WTC11 (cell line): Measurements from ENCODE around the gene TRABD2A. TPM values are rescaled to one million over a fixed set of nuclear protein-coding genes. Genes with fewer than 3 reads are reported as not detected.

Source experiments
- ATAC-seq: fragments of 200-7000 bp; cut with Tn5 transposase; 2 replicates; pipeline ENCODE4 v1.10.0; 2021; ENCODE audit warnings: mild to moderate bottlenecking, moderate library complexity
- Bru-seq: library from RNA; stranded (reverse); fragments of 400-500 nt; gene quantifications from one replicate; lab custom pipeline; 2021; lab: Mats Ljungman, UMichigan
- CTCF ChIA-PET: fragments of 300-600 bp; sonication (Branson Sonifier 250); formaldehyde crosslinking; loops from one replicate; lab custom pipeline; 2021; ENCODE audit warnings: antibody characterized with exemption; lab: Charles Lee
- POLR2A ChIA-PET: fragments of 350-600 bp; sonication (Branson Sonifier 250); formaldehyde crosslinking; loops from one replicate; lab custom pipeline; 2021; ENCODE audit warnings: antibody characterized with exemption; lab: Charles Lee
- DNase-seq: peaks from one replicate; pipeline ENCODE4 v3.0.0; 2021; ENCODE audit warnings: low spot score
- H3K27ac Mint-ChIP-seq: 2 replicates; pipeline ENCODE4 v1.8.0; 2021; ENCODE audit warnings: mixed read lengths
- H3K27me3 Mint-ChIP-seq: 2 replicates; pipeline ENCODE4 v1.8.0; 2021; ENCODE audit warnings: low read depth, mild to moderate bottlenecking, moderate library complexity, mixed read lengths
- H3K36me3 Mint-ChIP-seq: 2 replicates; pipeline ENCODE4 v1.8.0; 2021; ENCODE audit warnings: mixed read lengths
- H3K4me1 Mint-ChIP-seq: 2 replicates; pipeline ENCODE4 v1.8.0; 2022; ENCODE audit warnings: mixed read lengths
- H3K4me3 Mint-ChIP-seq: 2 replicates; pipeline ENCODE4 v1.8.0; 2021; ENCODE audit warnings: mild to moderate bottlenecking, moderate library complexity, mixed read lengths
- H3K9me3 Mint-ChIP-seq: 2 replicates; pipeline ENCODE4 v1.8.0; 2021; ENCODE audit warnings: mixed read lengths
- ELF4 ChIP-seq: sonication (generic); formaldehyde crosslinking; IDR thresholded peaks from 2 replicates; pipeline ENCODE4 v1.8.1; 2022; ENCODE audit warnings: low read depth, mild to moderate bottlenecking, moderate library complexity, missing genetic modification reagents
- ETV6 ChIP-seq: sonication (generic); formaldehyde crosslinking; IDR thresholded peaks from 2 replicates; pipeline ENCODE4 v1.8.1; 2022; ENCODE audit warnings: mild to moderate bottlenecking, missing genetic modification reagents
- GRHL2 ChIP-seq: fragments of 250-450 bp; sonication (Bioruptor Pico); IDR thresholded peaks from 2 replicates; pipeline ENCODE4 v1.8.0; 2022; ENCODE audit warnings: mild to moderate bottlenecking, moderate library complexity; ENCODE audit not compliant: insufficient replicate concordance, severe bottlenecking
- KAT7 ChIP-seq: sonication (generic); formaldehyde crosslinking; IDR thresholded peaks from 2 replicates; pipeline ENCODE4 v1.8.1; 2023; ENCODE audit warnings: missing genetic modification reagents, mild to moderate bottlenecking, borderline replicate concordance
- ZNF317 ChIP-seq: sonication (generic); formaldehyde crosslinking; IDR thresholded peaks from 2 replicates; pipeline ENCODE4 v1.8.1; 2023; ENCODE audit warnings: low read depth, mild to moderate bottlenecking, moderate library complexity, missing genetic modification reagents, borderline replicate concordance
- ZNF671 ChIP-seq: fragments of 250-450 bp; sonication (Bioruptor Pico); IDR thresholded peaks from 2 replicates; pipeline ENCODE4 v1.8.0; 2021; ENCODE audit warnings: mild to moderate bottlenecking
- long read RNA-seq, 3 experiments: library from RNA in 1 of 3; library from capped mRNA in 1 of 3; library from polyadenylated mRNA in 1 of 3; unstranded in 2 of 3; stranded (forward) in 1 of 3; transcript quantifications; one replicate each; pipeline ENCODE4 v2.0.0, GENCODE V29; 2021
- total RNA-seq: library from RNA; stranded (reverse); gene quantifications from 3 replicates; pipeline ENCODE4 v1.2.3, GENCODE V29; 2021
- TF ChIP-seq, protein P1 (sequence below): fragments of 200-600 bp; IDR thresholded peaks from 2 replicates; pipeline ENCODE4 v1.8.0; 2022; ENCODE audit warnings: antibody characterized with exemption
- TF ChIP-seq, protein P2 (sequence below): sonication (generic); formaldehyde crosslinking; IDR thresholded peaks from 2 replicates; pipeline ENCODE4 v1.8.1; 2023; ENCODE audit warnings: mild to moderate bottlenecking, moderate library complexity, missing genetic modification reagents
- TF ChIP-seq, protein P3 (sequence below): sonication (generic); formaldehyde crosslinking; IDR thresholded peaks from 2 replicates; pipeline ENCODE4 v1.8.0; 2023; ENCODE audit warnings: mild to moderate bottlenecking, missing genetic modification reagents
- TF ChIP-seq, protein P4 (sequence below): sonication (generic); formaldehyde crosslinking; IDR thresholded peaks from 2 replicates; pipeline ENCODE4 v1.8.1; 2023; ENCODE audit warnings: mild to moderate bottlenecking, missing genetic modification reagents, moderate library complexity
- TF ChIP-seq, protein P5 (sequence below): sonication (generic); formaldehyde crosslinking; IDR thresholded peaks from 2 replicates; pipeline ENCODE4 v1.8.0; 2023; ENCODE audit warnings: missing genetic modification reagents, mild to moderate bottlenecking, borderline replicate concordance
- TF ChIP-seq, protein P6 (sequence below): fragments of 250-450 bp; sonication (Bioruptor Pico); IDR thresholded peaks from 2 replicates; pipeline ENCODE4 v1.9.0; 2021; ENCODE audit warnings: mild to moderate bottlenecking, borderline replicate concordance
- TF ChIP-seq, protein P7 (sequence below): sonication (generic); formaldehyde crosslinking; IDR thresholded peaks from 2 replicates; pipeline ENCODE4 v1.8.1; 2023; ENCODE audit warnings: mild to moderate bottlenecking, missing genetic modification reagents, moderate library complexity

TRABD2A gene, protein sequence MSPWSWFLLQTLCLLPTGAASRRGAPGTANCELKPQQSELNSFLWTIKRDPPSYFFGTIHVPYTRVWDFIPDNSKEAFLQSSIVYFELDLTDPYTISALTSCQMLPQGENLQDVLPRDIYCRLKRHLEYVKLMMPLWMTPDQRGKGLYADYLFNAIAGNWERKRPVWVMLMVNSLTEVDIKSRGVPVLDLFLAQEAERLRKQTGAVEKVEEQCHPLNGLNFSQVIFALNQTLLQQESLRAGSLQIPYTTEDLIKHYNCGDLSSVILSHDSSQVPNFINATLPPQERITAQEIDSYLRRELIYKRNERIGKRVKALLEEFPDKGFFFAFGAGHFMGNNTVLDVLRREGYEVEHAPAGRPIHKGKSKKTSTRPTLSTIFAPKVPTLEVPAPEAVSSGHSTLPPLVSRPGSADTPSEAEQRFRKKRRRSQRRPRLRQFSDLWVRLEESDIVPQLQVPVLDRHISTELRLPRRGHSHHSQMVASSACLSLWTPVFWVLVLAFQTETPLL
- total RNA-seq (7.1 to 12.1 TPM (median 7.5 TPM) in 3 replicates), Bru-seq, nascent RNA (percentile 43 among the genes with signal in this experiment)
- long read RNA-seq, experiment 1, transcript TRABD2A-203 (7 exons, 1,975 nt): minor isoform, 6 of 43 reads
- long read RNA-seq, experiment 1, transcript TRABD2A-202 (5 exons, 1,554 nt): major isoform, 17 of 43 reads
- long read RNA-seq, experiment 1, partial matches to known transcripts: 1 of 43 reads
- long read RNA-seq, experiment 1, other reads (novel, unspliced or antisense): 17 of 43 reads
- long read RNA-seq, experiment 2, partial matches to known transcripts: 1 of 8 reads
- long read RNA-seq, experiment 2, other reads (novel, unspliced or antisense): 4 of 8 reads
- long read RNA-seq, experiment 3, partial matches to known transcripts: 2 of 4 reads
- long read RNA-seq, experiment 3, other reads (novel, unspliced or antisense): 1 of 4 reads

DNA sequence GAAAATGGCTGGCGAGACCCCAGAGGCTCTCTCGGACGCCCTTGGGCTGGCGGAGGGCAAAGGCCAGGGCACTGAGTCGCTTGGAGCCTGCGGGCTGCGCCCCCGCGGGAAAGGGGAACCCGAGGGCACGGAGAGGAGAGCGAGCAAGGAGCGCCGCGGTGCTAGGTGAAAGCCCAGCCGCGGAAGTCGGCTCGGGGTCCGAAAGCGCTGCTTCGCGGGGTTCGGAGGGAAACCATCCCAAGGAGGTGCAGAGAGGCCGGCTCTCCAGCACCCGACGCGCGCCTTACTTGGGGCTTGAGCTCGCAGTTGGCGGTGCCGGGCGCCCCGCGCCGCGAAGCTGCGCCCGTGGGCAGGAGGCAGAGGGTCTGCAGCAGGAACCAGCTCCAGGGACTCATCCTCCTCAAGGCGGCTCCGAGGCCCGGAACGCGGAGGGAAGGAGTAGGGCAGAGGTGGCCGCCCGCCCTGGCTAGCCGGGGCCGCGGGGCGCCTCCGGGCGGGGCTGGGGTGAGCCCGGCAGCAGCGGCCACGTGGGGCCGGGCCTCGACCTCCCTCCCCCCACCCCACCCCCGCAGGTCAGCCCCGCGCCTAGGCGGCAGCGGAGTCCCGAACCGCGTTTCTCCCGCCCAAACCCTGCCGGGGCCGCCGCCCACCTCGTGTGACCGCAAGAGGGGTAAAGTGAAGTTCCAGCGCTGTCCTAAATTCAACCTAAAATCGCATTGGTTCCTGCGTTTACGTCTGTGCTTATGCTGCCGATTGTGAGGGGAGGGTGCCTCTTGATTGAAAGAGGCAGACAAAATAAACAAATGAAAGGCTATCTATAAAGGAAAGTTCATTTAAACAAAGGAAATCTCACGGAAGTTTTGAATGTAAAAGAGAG, at the start of gene TRABD2A:
Gene TRABD2A (minus strand): TSS at position 440 of the 877 bp plus-strand sequence. CDS start 45 bp downstream, at position 395.
- ChIA-PET CTCF (interaction anchor here (1.0 to 4.3 kb wide), 7 partner anchors 11 to 139 kb away, joined by 3 to 62 read pairs (median 15); no protein-coding TSS in a partner anchor), POLR2A (interaction anchor here (0.8 to 1.6 kb wide), 2 partner anchors 19 to 26 kb away, joined by 3 to 5 read pairs; no protein-coding TSS in a partner anchor)
- DNase-seq (peak; percentile 67), ATAC-seq (peak; percentile 56)
- Mint-ChIP-seq H3K36me3 (no peaks in the 10 kb centered on the region), H3K4me1 (peaks cover 10% of the 10 kb centered on the region), H3K27ac (no peak within 1 kb of the TSS), H3K9me3 (no peaks in the 10 kb centered on the region), H3K4me3 (peak within 1 kb of the TSS; percentile 87), H3K27me3 (peaks cover 97% of the 10 kb centered on the region)
- TF ChIP-seq, protein P1, sequence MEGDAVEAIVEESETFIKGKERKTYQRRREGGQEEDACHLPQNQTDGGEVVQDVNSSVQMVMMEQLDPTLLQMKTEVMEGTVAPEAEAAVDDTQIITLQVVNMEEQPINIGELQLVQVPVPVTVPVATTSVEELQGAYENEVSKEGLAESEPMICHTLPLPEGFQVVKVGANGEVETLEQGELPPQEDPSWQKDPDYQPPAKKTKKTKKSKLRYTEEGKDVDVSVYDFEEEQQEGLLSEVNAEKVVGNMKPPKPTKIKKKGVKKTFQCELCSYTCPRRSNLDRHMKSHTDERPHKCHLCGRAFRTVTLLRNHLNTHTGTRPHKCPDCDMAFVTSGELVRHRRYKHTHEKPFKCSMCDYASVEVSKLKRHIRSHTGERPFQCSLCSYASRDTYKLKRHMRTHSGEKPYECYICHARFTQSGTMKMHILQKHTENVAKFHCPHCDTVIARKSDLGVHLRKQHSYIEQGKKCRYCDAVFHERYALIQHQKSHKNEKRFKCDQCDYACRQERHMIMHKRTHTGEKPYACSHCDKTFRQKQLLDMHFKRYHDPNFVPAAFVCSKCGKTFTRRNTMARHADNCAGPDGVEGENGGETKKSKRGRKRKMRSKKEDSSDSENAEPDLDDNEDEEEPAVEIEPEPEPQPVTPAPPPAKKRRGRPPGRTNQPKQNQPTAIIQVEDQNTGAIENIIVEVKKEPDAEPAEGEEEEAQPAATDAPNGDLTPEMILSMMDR: no peak
- TF ChIP-seq, protein P2, sequence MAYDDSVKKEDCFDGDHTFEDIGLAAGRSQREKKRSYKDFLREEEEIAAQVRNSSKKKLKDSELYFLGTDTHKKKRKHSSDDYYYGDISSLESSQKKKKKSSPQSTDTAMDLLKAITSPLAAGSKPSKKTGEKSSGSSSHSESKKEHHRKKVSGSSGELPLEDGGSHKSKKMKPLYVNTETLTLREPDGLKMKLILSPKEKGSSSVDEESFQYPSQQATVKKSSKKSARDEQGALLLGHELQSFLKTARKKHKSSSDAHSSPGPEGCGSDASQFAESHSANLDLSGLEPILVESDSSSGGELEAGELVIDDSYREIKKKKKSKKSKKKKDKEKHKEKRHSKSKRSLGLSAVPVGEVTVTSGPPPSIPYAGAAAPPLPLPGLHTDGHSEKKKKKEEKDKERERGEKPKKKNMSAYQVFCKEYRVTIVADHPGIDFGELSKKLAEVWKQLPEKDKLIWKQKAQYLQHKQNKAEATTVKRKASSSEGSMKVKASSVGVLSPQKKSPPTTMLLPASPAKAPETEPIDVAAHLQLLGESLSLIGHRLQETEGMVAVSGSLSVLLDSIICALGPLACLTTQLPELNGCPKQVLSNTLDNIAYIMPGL (CRISPR knock-in tag): peak; percentile 76; the same call in 1 of the 2 replicates
- TF ChIP-seq, protein P3, sequence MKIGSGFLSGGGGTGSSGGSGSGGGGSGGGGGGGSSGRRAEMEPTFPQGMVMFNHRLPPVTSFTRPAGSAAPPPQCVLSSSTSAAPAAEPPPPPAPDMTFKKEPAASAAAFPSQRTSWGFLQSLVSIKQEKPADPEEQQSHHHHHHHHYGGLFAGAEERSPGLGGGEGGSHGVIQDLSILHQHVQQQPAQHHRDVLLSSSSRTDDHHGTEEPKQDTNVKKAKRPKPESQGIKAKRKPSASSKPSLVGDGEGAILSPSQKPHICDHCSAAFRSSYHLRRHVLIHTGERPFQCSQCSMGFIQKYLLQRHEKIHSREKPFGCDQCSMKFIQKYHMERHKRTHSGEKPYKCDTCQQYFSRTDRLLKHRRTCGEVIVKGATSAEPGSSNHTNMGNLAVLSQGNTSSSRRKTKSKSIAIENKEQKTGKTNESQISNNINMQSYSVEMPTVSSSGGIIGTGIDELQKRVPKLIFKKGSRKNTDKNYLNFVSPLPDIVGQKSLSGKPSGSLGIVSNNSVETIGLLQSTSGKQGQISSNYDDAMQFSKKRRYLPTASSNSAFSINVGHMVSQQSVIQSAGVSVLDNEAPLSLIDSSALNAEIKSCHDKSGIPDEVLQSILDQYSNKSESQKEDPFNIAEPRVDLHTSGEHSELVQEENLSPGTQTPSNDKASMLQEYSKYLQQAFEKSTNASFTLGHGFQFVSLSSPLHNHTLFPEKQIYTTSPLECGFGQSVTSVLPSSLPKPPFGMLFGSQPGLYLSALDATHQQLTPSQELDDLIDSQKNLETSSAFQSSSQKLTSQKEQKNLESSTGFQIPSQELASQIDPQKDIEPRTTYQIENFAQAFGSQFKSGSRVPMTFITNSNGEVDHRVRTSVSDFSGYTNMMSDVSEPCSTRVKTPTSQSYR: no peak
- TF ChIP-seq GRHL2 (CRISPR knock-in tag) (no peak), KAT7 (no peak), ETV6 (CRISPR knock-in tag) (peak; percentile 42; the same call in 1 of the 2 replicates), ELF4 (CRISPR knock-in tag) (0 out of 2 replicates have a peak, but pooled peaks have one; percentile 42), ZNF317 (CRISPR knock-in tag) (no peak), ZNF671 (CRISPR knock-in tag) (no peak)
- TF ChIP-seq, protein P4, sequence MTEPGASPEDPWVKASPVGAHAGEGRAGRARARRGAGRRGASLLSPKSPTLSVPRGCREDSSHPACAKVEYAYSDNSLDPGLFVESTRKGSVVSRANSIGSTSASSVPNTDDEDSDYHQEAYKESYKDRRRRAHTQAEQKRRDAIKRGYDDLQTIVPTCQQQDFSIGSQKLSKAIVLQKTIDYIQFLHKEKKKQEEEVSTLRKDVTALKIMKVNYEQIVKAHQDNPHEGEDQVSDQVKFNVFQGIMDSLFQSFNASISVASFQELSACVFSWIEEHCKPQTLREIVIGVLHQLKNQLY (CRISPR knock-in tag): no peak
- TF ChIP-seq, protein P5, sequence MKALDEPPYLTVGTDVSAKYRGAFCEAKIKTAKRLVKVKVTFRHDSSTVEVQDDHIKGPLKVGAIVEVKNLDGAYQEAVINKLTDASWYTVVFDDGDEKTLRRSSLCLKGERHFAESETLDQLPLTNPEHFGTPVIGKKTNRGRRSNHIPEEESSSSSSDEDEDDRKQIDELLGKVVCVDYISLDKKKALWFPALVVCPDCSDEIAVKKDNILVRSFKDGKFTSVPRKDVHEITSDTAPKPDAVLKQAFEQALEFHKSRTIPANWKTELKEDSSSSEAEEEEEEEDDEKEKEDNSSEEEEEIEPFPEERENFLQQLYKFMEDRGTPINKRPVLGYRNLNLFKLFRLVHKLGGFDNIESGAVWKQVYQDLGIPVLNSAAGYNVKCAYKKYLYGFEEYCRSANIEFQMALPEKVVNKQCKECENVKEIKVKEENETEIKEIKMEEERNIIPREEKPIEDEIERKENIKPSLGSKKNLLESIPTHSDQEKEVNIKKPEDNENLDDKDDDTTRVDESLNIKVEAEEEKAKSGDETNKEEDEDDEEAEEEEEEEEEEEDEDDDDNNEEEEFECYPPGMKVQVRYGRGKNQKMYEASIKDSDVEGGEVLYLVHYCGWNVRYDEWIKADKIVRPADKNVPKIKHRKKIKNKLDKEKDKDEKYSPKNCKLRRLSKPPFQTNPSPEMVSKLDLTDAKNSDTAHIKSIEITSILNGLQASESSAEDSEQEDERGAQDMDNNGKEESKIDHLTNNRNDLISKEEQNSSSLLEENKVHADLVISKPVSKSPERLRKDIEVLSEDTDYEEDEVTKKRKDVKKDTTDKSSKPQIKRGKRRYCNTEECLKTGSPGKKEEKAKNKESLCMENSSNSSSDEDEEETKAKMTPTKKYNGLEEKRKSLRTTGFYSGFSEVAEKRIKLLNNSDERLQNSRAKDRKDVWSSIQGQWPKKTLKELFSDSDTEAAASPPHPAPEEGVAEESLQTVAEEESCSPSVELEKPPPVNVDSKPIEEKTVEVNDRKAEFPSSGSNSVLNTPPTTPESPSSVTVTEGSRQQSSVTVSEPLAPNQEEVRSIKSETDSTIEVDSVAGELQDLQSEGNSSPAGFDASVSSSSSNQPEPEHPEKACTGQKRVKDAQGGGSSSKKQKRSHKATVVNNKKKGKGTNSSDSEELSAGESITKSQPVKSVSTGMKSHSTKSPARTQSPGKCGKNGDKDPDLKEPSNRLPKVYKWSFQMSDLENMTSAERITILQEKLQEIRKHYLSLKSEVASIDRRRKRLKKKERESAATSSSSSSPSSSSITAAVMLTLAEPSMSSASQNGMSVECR: peak; percentile 6; the same call in 1 of the 2 replicates
- TF ChIP-seq, protein P6, sequence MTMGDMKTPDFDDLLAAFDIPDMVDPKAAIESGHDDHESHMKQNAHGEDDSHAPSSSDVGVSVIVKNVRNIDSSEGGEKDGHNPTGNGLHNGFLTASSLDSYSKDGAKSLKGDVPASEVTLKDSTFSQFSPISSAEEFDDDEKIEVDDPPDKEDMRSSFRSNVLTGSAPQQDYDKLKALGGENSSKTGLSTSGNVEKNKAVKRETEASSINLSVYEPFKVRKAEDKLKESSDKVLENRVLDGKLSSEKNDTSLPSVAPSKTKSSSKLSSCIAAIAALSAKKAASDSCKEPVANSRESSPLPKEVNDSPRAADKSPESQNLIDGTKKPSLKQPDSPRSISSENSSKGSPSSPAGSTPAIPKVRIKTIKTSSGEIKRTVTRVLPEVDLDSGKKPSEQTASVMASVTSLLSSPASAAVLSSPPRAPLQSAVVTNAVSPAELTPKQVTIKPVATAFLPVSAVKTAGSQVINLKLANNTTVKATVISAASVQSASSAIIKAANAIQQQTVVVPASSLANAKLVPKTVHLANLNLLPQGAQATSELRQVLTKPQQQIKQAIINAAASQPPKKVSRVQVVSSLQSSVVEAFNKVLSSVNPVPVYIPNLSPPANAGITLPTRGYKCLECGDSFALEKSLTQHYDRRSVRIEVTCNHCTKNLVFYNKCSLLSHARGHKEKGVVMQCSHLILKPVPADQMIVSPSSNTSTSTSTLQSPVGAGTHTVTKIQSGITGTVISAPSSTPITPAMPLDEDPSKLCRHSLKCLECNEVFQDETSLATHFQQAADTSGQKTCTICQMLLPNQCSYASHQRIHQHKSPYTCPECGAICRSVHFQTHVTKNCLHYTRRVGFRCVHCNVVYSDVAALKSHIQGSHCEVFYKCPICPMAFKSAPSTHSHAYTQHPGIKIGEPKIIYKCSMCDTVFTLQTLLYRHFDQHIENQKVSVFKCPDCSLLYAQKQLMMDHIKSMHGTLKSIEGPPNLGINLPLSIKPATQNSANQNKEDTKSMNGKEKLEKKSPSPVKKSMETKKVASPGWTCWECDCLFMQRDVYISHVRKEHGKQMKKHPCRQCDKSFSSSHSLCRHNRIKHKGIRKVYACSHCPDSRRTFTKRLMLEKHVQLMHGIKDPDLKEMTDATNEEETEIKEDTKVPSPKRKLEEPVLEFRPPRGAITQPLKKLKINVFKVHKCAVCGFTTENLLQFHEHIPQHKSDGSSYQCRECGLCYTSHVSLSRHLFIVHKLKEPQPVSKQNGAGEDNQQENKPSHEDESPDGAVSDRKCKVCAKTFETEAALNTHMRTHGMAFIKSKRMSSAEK: no peak
- TF ChIP-seq, protein P7, sequence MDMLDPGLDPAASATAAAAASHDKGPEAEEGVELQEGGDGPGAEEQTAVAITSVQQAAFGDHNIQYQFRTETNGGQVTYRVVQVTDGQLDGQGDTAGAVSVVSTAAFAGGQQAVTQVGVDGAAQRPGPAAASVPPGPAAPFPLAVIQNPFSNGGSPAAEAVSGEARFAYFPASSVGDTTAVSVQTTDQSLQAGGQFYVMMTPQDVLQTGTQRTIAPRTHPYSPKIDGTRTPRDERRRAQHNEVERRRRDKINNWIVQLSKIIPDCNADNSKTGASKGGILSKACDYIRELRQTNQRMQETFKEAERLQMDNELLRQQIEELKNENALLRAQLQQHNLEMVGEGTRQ (CRISPR knock-in tag): peak; percentile 65
